BLaER1 treated with 17β-estradiol and CSF1 and Interleukin-3, amounts not matched to agents 10 nM and 100 nM (cell line): Measurements from ENCODE around the gene HDHD5.

Source experiments
- H3K27ac ChIP-seq, 11 experiments: shearing (Covaris generic); formaldehyde crosslinking; 2 replicates each; pipeline ENCODE4 v1.8.1; 2022
- H3K27me3 ChIP-seq, 11 experiments: shearing (Covaris generic); formaldehyde crosslinking; 2 replicates each; pipeline ENCODE4 v1.8.1; 2022
- H3K36me3 ChIP-seq, 11 experiments: shearing (Covaris generic); formaldehyde crosslinking; 2 replicates each; pipeline ENCODE4 v1.8.1; 2022
- H3K4me1 ChIP-seq, 10 experiments: shearing (Covaris generic); formaldehyde crosslinking; 2 replicates each; pipeline ENCODE4 v1.8.1; 2022
- H3K4me2 ChIP-seq, 11 experiments: shearing (Covaris generic); formaldehyde crosslinking; 2 replicates each; pipeline ENCODE4 v1.8.1; 2022
- H3K4me3 ChIP-seq, 10 experiments: shearing (Covaris generic); formaldehyde crosslinking; 2 replicates each; pipeline ENCODE4 v1.8.1; 2022
- H3K9ac ChIP-seq, 11 experiments: shearing (Covaris generic); formaldehyde crosslinking; 2 replicates each; pipeline ENCODE4 v1.8.1; 2022
- H3K9me3 ChIP-seq, 11 experiments: shearing (Covaris generic); formaldehyde crosslinking; replicated peaks in 1 of 11; 2 replicates each; pipeline ENCODE4 v1.8.1; 2022
- H4K20me1 ChIP-seq, 11 experiments: shearing (Covaris generic); formaldehyde crosslinking; 2 replicates each; pipeline ENCODE4 v1.8.1; 2022
- Cebpa-rat ChIP-seq, 11 experiments: shearing (Covaris generic); IDR thresholded peaks; 2 replicates each; pipeline ENCODE4 v1.8.1; 2022

The HDHD5 gene

DNA sequence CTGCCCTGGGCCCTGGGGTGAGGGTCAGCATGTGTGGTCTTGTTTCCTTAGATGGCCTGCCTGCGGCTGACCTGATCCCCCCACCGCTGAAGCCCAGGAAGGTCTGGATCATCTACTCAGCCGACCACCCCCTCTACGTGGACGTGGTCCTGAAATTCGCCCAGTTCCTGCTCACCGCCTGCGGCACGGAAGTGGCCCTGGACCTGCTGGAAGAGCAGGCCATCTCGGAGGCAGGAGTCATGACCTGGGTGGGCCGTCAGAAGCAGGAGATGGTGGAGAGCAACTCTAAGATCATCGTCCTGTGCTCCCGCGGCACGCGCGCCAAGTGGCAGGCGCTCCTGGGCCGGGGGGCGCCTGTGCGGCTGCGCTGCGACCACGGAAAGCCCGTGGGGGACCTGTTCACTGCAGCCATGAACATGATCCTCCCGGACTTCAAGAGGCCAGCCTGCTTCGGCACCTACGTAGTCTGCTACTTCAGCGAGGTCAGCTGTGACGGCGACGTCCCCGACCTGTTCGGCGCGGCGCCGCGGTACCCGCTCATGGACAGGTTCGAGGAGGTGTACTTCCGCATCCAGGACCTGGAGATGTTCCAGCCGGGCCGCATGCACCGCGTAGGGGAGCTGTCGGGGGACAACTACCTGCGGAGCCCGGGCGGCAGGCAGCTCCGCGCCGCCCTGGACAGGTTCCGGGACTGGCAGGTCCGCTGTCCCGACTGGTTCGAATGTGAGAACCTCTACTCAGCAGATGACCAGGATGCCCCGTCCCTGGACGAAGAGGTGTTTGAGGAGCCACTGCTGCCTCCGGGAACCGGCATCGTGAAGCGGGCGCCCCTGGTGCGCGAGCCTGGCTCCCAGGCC is 50.6 kb downstream of the HDHD5 start:
- Histone ChIP-seq H4K20me1 (peaks cover 0 to 44% (median 0%) of the 10 kb centered on the region in 11 experiments; a peak in 3 of 22 replicates), H3K4me1 (peaks cover 48 to 100% (median 100%) of the 10 kb centered on the region in 10 experiments), H3K9me3 (no peaks in the 10 kb centered on the region), H3K4me2 (peak overlapping the region in 10 of 11 experiments; percentile 80 to 100 (median 93); a peak in 20 of 22 replicates), H3K27me3 (no peaks in the 10 kb centered on the region), H3K4me3 (peak overlapping the region in 3 of 10 experiments; percentile 5 to 61 (median 31); a peak in 4 of 20 replicates), H3K27ac (peak overlapping the region; percentile 87 to 99 (median 93)), H3K36me3 (peaks cover 63 to 99% (median 93%) of the 10 kb centered on the region in 11 experiments), H3K9ac (peak overlapping the region; percentile 72 to 85 (median 80))
- TF ChIP-seq Cebpa-rat (IDR thresholded peaks at IDR 0.05): no peak

- peak overlapping the region; percentile 87 to 99 (median 93) for H3K27ac ChIP-seq
- peaks cover 38 to 100% (median 100%) of the 10 kb centered on the region in 10 experiments for H3K4me1 ChIP-seq
- H3K9ac ChIP-seq: peak overlapping the region; percentile 72 to 85 (median 80)
- H3K4me2 ChIP-seq: peak overlapping the region; percentile 80 to 100 (median 92)
- H3K9me3 ChIP-seq: no peaks in the 10 kb centered on the region
- no peaks in the 10 kb centered on the region for H3K27me3 ChIP-seq
- H3K36me3 ChIP-seq: peaks cover 73 to 99% (median 93%) of the 10 kb centered on the region in 11 experiments
- peaks cover 0 to 34% (median 0%) of the 10 kb centered on the region in 11 experiments; a peak in 3 of 22 replicates for H4K20me1 ChIP-seq
- no peak for TF ChIP-seq Cebpa-rat (IDR thresholded peaks at IDR 0.05)
- H3K4me3 ChIP-seq: peak overlapping the region in 6 of 10 experiments; percentile 13 to 61 (median 23); a peak in 7 of 20 replicates
These were observed 51.6 kb downstream of the HDHD5 start for GRCh38 chr22:17107547-17107810.

- no peaks in the 10 kb centered on the region for H3K9me3 ChIP-seq
- peak; percentile 92 to 99 (median 98) for TF ChIP-seq Cebpa-rat (IDR thresholded peaks at IDR 0.05)
- no peaks in the 10 kb centered on the region for H3K27me3 ChIP-seq
- peak overlapping the region; percentile 87 to 99 (median 93) for H3K27ac ChIP-seq
- H3K36me3 ChIP-seq: peaks cover 78 to 99% (median 93%) of the 10 kb centered on the region in 11 experiments
- H4K20me1 ChIP-seq: peaks cover 0 to 28% (median 0%) of the 10 kb centered on the region in 11 experiments; a peak in 4 of 22 replicates
- peak overlapping the region; percentile 80 to 100 (median 92) for H3K4me2 ChIP-seq
- H3K4me1 ChIP-seq: peaks cover 33 to 100% (median 100%) of the 10 kb centered on the region in 10 experiments
- H3K9ac ChIP-seq: peak overlapping the region; percentile 72 to 85 (median 80)
- H3K4me3 ChIP-seq: peak overlapping the region in 9 of 10 experiments; percentile 13 to 61 (median 35); a peak in 15 of 20 replicates
These were observed 52.1 kb downstream of the HDHD5 start for GRCh38 chr22:17106785-17107546.

DNA sequence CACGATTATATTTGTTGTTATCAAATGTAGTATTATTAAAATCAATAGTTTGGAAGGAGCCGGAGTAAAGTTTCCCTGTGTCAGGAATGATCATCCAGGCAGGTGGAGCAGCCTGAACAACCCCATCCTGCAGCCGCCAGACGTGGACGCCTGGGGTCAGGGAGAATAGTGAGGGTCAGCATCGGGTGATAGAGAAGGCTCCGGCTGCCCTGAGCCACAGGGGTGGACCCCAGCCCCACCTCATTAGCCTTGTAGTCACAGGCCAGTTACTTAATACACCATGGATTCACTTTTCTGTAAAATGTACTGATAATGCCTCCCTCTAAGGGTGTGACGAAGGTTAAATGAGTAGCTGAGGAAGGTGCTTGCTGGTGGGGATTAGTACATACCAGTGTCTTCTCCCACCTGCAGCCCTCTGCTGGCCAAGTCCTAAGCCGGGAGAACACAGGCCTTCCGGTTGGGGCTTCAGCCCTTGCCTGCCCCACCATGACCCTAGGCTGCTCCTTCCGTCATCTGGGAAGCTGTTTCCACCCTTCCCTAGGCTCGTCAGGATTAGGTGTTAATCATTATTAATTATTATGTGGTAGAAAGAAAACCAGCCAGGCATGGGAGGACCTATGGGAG is 52.8 kb downstream of the HDHD5 start:
- peak overlapping the region; percentile 87 to 99 (median 93) for H3K27ac ChIP-seq
- peak overlapping the region; percentile 72 to 85 (median 80) for H3K9ac ChIP-seq
- TF ChIP-seq Cebpa-rat (IDR thresholded peaks at IDR 0.05): no peak
- peak overlapping the region; percentile 80 to 100 (median 92) for H3K4me2 ChIP-seq
- no peaks in the 10 kb centered on the region for H3K9me3 ChIP-seq
- peaks cover 0 to 21% (median 0%) of the 10 kb centered on the region in 11 experiments; a peak in 3 of 22 replicates for H4K20me1 ChIP-seq
- peak overlapping the region in 9 of 10 experiments; percentile 13 to 61 (median 35); a peak in 17 of 20 replicates for H3K4me3 ChIP-seq
- H3K27me3 ChIP-seq: no peaks in the 10 kb centered on the region
- H3K36me3 ChIP-seq: peaks cover 85 to 99% (median 93%) of the 10 kb centered on the region in 11 experiments
- H3K4me1 ChIP-seq: peaks cover 31 to 100% (median 100%) of the 10 kb centered on the region in 10 experiments

GRCh38 chr22:17105143-17106129 is 53.6 kb downstream of the HDHD5 start:
- Histone ChIP-seq H3K4me2 (peak overlapping the region; percentile 80 to 100 (median 92)), H3K4me1 (peaks cover 31 to 100% (median 100%) of the 10 kb centered on the region in 10 experiments), H3K9ac (peak overlapping the region; percentile 72 to 85 (median 80)), H3K27me3 (no peaks in the 10 kb centered on the region), H4K20me1 (peaks cover 0 to 21% (median 0%) of the 10 kb centered on the region in 11 experiments; a peak in 3 of 22 replicates), H3K27ac (peak overlapping the region; percentile 87 to 99 (median 93); a peak in 21 of 22 replicates), H3K9me3 (no peaks in the 10 kb centered on the region), H3K36me3 (peaks cover 89 to 99% (median 94%) of the 10 kb centered on the region in 11 experiments), H3K4me3 (peak overlapping the region in 7 of 10 experiments; percentile 32 to 61 (median 37); a peak in 13 of 20 replicates)
- no peak for TF ChIP-seq Cebpa-rat (IDR thresholded peaks at IDR 0.05)

- Histone ChIP-seq H3K4me1 (peaks cover 36 to 100% (median 100%) of the 10 kb centered on the region in 10 experiments), H3K27me3 (no peaks in the 10 kb centered on the region), H4K20me1 (peaks cover 0 to 21% (median 0%) of the 10 kb centered on the region in 11 experiments; a peak in 3 of 22 replicates), H3K4me2 (peak overlapping the region in 10 of 11 experiments; percentile 15 to 100 (median 93); a peak in 19 of 22 replicates), H3K36me3 (peaks cover 89 to 99% (median 94%) of the 10 kb centered on the region in 11 experiments), H3K27ac (peak overlapping the region; percentile 41 to 99 (median 93); a peak in 21 of 22 replicates), H3K9me3 (no peaks in the 10 kb centered on the region), H3K9ac (peak overlapping the region in 9 of 11 experiments; percentile 72 to 85 (median 84); a peak in 16 of 22 replicates), H3K4me3 (peak overlapping the region in 4 of 10 experiments; percentile 7 to 61 (median 42); a peak in 5 of 20 replicates)
- no peak for TF ChIP-seq Cebpa-rat (IDR thresholded peaks at IDR 0.05)
These were observed 54.6 kb downstream of the HDHD5 start for GRCh38 chr22:17104336-17104935.

- TF ChIP-seq Cebpa-rat (IDR thresholded peaks at IDR 0.05): no peak
- H3K4me3 ChIP-seq: peak overlapping the region in 2 of 10 experiments; percentile 24 to 43; a peak in 3 of 20 replicates
- H3K9me3 ChIP-seq: no peaks in the 10 kb centered on the region
- peaks cover 87 to 97% (median 91%) of the 10 kb centered on the region in 11 experiments for H3K36me3 ChIP-seq
- peaks cover 0 to 21% (median 0%) of the 10 kb centered on the region in 11 experiments; a peak in 2 of 22 replicates for H4K20me1 ChIP-seq
- no peaks in the 10 kb centered on the region for H3K27me3 ChIP-seq
- peak overlapping the region in 6 of 11 experiments; percentile 3 to 87 (median 70); a peak in 9 of 22 replicates for H3K9ac ChIP-seq
- H3K27ac ChIP-seq: peak overlapping the region in 10 of 11 experiments; percentile 35 to 98 (median 94); a peak in 16 of 22 replicates
- H3K4me1 ChIP-seq: peaks cover 47 to 100% (median 98%) of the 10 kb centered on the region in 10 experiments
- H3K4me2 ChIP-seq: peak overlapping the region in 8 of 11 experiments; percentile 86 to 100 (median 93); a peak in 15 of 22 replicates
These were observed 55.7 kb downstream of the HDHD5 start for GRCh38 chr22:17103351-17103750.
